ENCODE results near the gene MMP24OS.

- TF ChIP-seq SUZ12 (IDR thresholded peaks at IDR 0.05; ENCODE audit: extremely low read depth, insufficient read depth, insufficient read length) (no peak), ZNF274 (IDR thresholded peaks at IDR 0.05; ENCODE audit: low read depth, low read length) (no peak), YY1 (IDR thresholded peaks at IDR 0.05; ENCODE audit: insufficient read depth, insufficient read length) (no peak)
These were observed at the start of gene MMP24OS for GRCh38 chr20:35277531-35278395.

Data from NT2/D1 (cell line).